Measurements from ENCODE around the gene ALDH4A1. TPM values are rescaled to one million over a fixed set of nuclear protein-coding genes. Genes with fewer than 3 reads are reported as not detected.

ALDH4A1 gene
- total RNA-seq, 2 experiments from 2014 or later = 0.61 to 0.71 TPM

DNA sequence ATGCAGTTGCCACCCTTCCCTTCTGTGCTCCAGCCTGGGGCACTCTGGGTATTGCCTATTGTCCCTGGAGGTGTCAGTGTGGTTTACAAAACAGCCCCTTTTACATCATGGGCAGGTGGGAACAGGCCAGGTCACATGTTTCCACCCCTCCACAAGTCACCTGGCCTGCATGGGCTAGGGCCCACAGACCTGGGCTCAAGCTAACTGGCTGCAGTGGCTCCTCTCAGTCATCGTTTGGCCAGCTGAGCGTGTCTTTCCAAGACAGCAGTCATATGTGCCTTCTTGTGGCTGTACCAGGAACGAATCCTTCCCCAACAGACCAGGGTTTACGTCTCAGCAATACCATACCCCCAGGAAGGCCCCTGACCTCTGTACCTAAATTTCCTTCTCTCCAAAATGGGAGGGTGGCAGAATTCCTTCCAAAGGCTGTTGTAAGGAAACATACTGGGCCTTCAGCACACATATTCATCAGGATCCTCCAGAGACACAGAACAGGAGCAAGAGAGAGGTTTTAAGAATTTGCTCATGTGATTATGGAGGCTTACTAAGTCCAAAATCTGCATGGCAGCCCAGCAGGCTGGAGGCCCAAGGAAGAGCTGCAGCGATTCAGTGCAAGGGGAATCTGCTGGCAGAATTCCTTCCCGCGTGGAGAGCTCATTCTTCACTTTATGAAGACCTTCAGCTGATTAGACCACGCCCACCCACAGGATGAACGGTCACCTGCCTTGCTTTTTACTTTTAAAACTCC lies 32.3 kb downstream of the ALDH4A1 start:
- H3K27ac Mint-ChIP-seq = no peak overlapping the region
- H3K27ac ChIP-seq (ENCODE audit: low read depth in 1 of 2, low read length in 2 of 2) = no peak overlapping the region
- H3K27me3 ChIP-seq (ENCODE audit: control insufficient read depth in 1 of 2, insufficient read depth in 2 of 2, low read length in 2 of 2) = peaks cover 0 to 6% of the 10 kb centered on the region in 2 experiments
- no peaks in the 10 kb centered on the region for H3K4me1 ChIP-seq (ENCODE audit: insufficient read depth, low read length)
- no peaks in the 10 kb centered on the region for H3K36me3 Mint-ChIP-seq (ENCODE audit: low read depth)
- ATAC-seq (ENCODE audit: poor library complexity) = no peak
- intact Hi-C loops (cut with DNase I, micrococcal nuclease) = no loop called here
- no peaks in the 10 kb centered on the region for H3K36me3 ChIP-seq (ENCODE audit: insufficient read depth, low read length)
- TF ChIP-seq, protein P1, sequence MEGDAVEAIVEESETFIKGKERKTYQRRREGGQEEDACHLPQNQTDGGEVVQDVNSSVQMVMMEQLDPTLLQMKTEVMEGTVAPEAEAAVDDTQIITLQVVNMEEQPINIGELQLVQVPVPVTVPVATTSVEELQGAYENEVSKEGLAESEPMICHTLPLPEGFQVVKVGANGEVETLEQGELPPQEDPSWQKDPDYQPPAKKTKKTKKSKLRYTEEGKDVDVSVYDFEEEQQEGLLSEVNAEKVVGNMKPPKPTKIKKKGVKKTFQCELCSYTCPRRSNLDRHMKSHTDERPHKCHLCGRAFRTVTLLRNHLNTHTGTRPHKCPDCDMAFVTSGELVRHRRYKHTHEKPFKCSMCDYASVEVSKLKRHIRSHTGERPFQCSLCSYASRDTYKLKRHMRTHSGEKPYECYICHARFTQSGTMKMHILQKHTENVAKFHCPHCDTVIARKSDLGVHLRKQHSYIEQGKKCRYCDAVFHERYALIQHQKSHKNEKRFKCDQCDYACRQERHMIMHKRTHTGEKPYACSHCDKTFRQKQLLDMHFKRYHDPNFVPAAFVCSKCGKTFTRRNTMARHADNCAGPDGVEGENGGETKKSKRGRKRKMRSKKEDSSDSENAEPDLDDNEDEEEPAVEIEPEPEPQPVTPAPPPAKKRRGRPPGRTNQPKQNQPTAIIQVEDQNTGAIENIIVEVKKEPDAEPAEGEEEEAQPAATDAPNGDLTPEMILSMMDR (IDR thresholded peaks at IDR 0.05) = no peak
- no peak overlapping the region for H3K4me3 Mint-ChIP-seq
- DNase-seq = no peak
- H3K4me1 Mint-ChIP-seq (ENCODE audit: low read depth) = no peaks in the 10 kb centered on the region
- POLR2A ChIA-PET = no interaction called here
- H3K4me3 ChIP-seq (ENCODE audit: low read length) = no peak overlapping the region
- no peaks in the 10 kb centered on the region for H3K9me3 ChIP-seq (ENCODE audit: control insufficient read depth in 1 of 2, insufficient read depth in 1 of 2, low read length in 2 of 2)
- CTCF ChIA-PET = no interaction called here
- no peaks in the 10 kb centered on the region for H3K9me3 Mint-ChIP-seq
- H3K27me3 Mint-ChIP-seq = no peaks in the 10 kb centered on the region

DNA sequence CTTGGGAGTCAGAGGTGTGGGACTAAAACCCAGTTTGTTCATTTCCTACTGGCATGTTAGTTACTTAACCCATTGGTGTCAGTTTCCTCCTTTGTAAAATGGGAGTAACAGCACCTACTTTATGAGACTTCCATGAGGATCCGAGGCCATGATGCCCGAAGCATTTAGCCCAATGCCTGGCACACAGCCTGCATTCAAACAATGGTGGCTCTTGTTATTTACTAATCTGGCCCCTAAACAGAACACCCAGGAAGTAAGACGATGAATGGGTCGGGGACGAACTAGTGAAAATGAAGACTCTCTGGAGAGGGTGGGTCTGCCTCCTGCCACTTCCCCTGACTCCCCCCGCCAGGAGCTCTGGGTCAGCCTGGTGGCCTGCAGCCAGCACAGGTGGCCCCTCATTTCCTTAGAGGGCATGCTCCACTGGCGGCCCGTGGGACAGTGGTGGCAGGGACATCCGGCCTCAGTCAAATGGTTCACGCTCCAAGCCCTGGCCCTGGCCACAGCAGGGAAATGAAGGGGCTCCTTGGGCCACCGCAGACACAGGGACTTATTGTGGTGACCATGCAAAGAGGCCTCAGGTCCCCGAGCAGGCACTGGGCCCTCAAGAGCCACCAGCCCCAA lies 33.4 kb downstream of the ALDH4A1 start:
- Histone ChIP-seq H3K4me3 (ENCODE audit: low read length) (no peak overlapping the region), H3K27ac (ENCODE audit: low read depth in 1 of 2, low read length in 2 of 2) (no peak overlapping the region), H3K36me3 (ENCODE audit: insufficient read depth, low read length) (no peaks in the 10 kb centered on the region), H3K27me3 (ENCODE audit: control insufficient read depth in 1 of 2, insufficient read depth in 2 of 2, low read length in 2 of 2) (peaks cover 0 to 6% of the 10 kb centered on the region in 2 experiments), H3K4me1 (ENCODE audit: insufficient read depth, low read length) (no peaks in the 10 kb centered on the region), H3K9me3 (ENCODE audit: control insufficient read depth in 1 of 2, insufficient read depth in 1 of 2, low read length in 2 of 2) (no peaks in the 10 kb centered on the region)
- intact Hi-C loops (cut with DNase I, micrococcal nuclease) = no loop called here
- no peak for ATAC-seq (ENCODE audit: poor library complexity)
- no peaks in the 10 kb centered on the region for H3K9me3 Mint-ChIP-seq
- H3K27ac Mint-ChIP-seq = no peak overlapping the region
- H3K27me3 Mint-ChIP-seq = no peaks in the 10 kb centered on the region
- ChIA-PET POLR2A (no interaction called here), CTCF (no interaction called here)
- TF ChIP-seq, protein P1 (IDR thresholded peaks at IDR 0.05) = no peak
- H3K4me3 Mint-ChIP-seq = no peak overlapping the region
- no peaks in the 10 kb centered on the region for H3K36me3 Mint-ChIP-seq (ENCODE audit: low read depth)
- no peak for DNase-seq
- no peaks in the 10 kb centered on the region for H3K4me1 Mint-ChIP-seq (ENCODE audit: low read depth)

DNA sequence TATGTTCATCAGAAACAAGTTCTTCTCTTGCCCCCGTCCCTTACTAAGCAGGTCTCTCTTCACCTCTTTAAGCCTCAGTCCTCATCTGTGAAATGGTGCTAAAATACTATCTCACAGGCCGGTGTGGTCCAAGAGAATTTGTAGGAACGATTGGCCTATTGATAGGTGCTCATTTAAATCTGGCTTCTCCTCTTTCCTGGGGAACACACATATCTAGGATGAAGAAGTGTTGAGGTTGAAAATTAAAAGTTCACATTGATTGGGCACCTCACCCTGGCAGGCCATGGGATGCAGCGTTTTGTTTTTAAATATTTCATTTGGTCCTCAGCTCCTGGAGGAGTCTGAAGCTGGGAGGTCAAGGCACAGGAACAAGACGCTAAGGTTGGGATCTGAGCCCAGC lies 34.0 kb downstream of the ALDH4A1 start:
- DNase-seq (no peak), ATAC-seq (ENCODE audit: poor library complexity) (no peak)
- Histone ChIP-seq H3K36me3 (ENCODE audit: insufficient read depth, low read length) (no peaks in the 10 kb centered on the region), H3K4me1 (ENCODE audit: insufficient read depth, low read length) (no peaks in the 10 kb centered on the region), H3K27ac (ENCODE audit: low read depth in 1 of 2, low read length in 2 of 2) (no peak overlapping the region), H3K4me3 (ENCODE audit: low read length) (no peak overlapping the region), H3K9me3 (ENCODE audit: control insufficient read depth in 1 of 2, insufficient read depth in 1 of 2, low read length in 2 of 2) (no peaks in the 10 kb centered on the region), H3K27me3 (ENCODE audit: control insufficient read depth in 1 of 2, insufficient read depth in 2 of 2, low read length in 2 of 2) (peaks cover 0 to 6% of the 10 kb centered on the region in 2 experiments)
- ChIA-PET CTCF (no interaction called here), POLR2A (no interaction called here)
- Mint-ChIP-seq H3K4me1 (ENCODE audit: low read depth) (no peaks in the 10 kb centered on the region), H3K27ac (no peak overlapping the region), H3K4me3 (no peak overlapping the region), H3K27me3 (no peaks in the 10 kb centered on the region), H3K9me3 (no peaks in the 10 kb centered on the region), H3K36me3 (ENCODE audit: low read depth) (no peaks in the 10 kb centered on the region)
- TF ChIP-seq, protein P1 (IDR thresholded peaks at IDR 0.05) = no peak
- intact Hi-C loops (cut with DNase I, micrococcal nuclease) = no loop called here

Measured in CD4-positive, alpha-beta T cell (primary cell).